Measurements from ENCODE around the gene TMEM54.

GRCh38 chr1:32934535-32934934 lies 33.3 kb upstream of the TMEM54 start:
- TF ChIP-seq CTCF (IDR thresholded peaks at IDR 0.05) (no peak), TCF7L2 (IDR thresholded peaks at IDR 0.05; ENCODE audit: low read depth, low read length) (no peak), POLR2AphosphoS5 (IDR thresholded peaks at IDR 0.05; ENCODE audit: low read depth, low read length) (no peak), REST (IDR thresholded peaks at IDR 0.05; ENCODE audit: insufficient read depth in 1 of 2, low read depth in 2 of 2, low read length in 1 of 2) (no peak)

Measured in Panc1 (cell line).